LHCN-M2 (cell line): ENCODE results near the gene FRMD5. TPM values are rescaled to one million over a fixed set of nuclear protein-coding genes. Genes with fewer than 3 reads are reported as not detected.
A peak's percentile ranks its signal among the peaks of the same experiment; 100 is the strongest.

Source experiments
- DNase-seq: peaks from one replicate; pipeline ENCODE4 v3.0.0-alpha.2; 2012; ENCODE audit warnings: low read depth
- total RNA-seq: library from RNA; depleted of rRNA; stranded (reverse); fragments of >200 nt; gene quantifications from 2 replicates; pipeline ENCODE4 v1.2.3, GENCODE V29; 2014

Gene FRMD5
- total RNA-seq, 1 experiment from 2014 or later, result 3.2 TPM

DNA sequence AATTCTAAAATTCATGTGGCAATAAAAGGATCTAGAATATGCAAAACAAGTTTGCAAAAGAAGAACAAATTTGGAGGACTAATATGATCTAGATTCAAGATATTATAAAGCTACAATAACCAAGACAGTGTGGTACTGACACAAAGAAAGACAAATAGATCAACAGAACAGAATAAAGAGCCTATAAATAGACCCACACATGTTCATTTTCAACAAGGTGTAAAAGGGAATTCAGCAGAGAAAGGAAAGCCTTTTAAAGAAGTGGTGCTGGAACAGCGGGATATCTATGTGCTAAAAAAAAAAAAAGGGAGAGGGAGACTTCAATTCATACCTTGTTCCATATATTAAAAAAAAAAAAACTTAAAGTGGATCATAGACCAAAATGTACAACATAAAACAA lies 219.3 kb downstream of the FRMD5 start:
- DNase-seq, result no peak

DNA sequence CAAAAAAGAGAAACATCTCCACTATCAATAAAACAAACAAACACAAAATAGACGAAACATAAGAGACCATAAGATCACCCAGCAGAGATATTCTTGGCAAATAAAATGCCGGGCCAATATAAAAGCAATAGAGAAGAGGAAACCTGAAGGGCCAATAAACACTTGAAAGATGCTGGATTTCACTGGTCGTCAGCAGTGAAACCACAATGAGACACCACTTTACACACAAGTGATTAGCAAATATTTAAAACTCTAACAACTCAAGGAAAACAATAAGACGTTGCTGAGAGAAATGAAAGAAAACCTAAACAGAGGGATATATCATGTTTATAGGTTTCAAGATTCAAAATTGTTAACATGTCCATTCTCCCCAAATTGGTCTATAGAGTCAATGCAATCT lies 219.7 kb downstream of the FRMD5 start:
- no peak for DNase-seq

DNA sequence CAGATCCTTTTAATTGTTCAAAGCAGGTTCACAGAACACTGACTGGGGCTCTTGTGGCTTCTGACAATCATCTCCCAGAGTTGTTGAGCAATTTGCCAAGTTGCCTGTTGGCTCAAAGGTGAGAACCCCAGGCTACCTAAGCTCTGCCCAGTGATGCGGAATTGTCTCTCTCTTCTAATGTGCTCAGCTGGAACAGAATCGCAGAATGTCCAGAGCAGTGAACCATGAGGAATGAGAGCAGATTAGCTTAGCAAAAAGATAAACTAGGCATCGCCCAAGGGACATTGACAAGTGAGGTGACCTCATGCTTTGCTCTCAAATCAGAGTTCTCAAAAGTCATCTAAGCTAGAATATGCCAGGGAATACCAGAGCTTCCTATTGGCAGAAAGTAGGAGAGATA lies 220.2 kb downstream of the FRMD5 start:
- no peak for DNase-seq

- no peak for DNase-seq
Measured at GRCh38 chr15:43969802-43970375, 225.2 kb downstream of the FRMD5 start.

- no peak for DNase-seq
Measured at GRCh38 chr15:43968551-43968950, 226.5 kb downstream of the FRMD5 start.

GRCh38 chr15:43966646-43967045 lies 228.4 kb downstream of the FRMD5 start:
- DNase-seq, result peak; percentile 34

- peak; percentile 83 for DNase-seq
Measured at GRCh38 chr15:43958861-43959330, 236.2 kb downstream of the FRMD5 start.

DNA sequence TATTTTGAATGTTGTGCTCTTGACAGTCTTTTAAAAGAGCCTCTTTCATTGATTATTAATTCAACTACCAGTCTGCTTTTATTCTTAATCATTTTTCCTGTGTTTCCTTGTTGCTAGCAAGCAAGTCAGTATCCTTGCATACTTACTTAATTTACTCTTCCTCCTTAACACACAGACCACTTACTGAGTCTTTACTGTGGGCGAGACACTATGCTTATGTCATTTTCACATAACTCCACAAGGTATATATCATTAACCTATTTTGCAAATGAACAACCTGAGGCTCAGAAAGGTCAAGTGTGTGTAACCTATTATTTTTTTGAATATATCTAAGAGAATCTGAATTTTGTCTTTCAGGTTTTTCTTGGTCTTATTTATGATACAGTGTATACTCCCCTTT lies 237.3 kb downstream of the FRMD5 start:
- DNase-seq, result no peak

DNA sequence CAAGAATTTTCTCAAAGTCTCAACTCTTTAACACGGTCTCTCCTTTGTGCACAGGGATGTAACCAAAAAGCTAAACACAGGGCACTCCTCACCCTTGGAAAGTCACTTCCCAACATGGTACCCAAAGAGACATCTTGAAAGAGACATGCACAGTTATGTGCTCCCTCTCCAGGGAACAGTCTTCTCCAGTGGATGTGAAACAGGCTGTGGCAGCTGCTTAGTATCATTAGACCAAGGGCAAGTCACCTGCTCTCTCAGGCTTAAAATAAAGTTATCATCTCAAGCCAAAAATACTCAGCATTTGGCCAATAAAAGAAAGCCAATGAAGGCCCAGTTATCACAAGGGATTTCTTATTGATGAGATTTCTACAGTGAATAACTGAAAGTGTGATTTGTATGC lies 239.9 kb downstream of the FRMD5 start:
- peak; percentile 37 for DNase-seq

DNA sequence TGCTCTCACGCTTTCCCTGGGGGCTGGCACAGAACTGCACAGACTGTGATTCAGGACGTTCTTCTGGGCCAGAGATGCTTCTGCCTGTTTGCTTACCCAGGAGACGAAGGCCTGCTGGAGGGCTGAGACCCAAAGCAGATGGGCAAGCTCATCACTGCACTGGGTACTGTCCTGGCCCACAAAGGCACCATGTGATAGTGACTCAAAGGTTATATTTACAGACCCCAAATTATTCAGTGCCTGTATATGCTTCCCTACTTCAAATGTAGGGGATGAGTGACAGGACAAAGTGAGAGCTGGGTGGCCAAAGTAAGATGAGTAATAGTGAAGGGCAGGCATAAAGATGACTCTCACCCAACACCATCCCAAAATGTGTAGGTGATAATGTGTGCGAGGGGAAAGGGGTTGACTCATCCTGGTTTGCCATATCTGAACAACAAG lies 240.9 kb downstream of the FRMD5 start:
- DNase-seq, result peak; percentile 58

- DNase-seq, result no peak
Measured at GRCh38 chr15:43953402-43953801, 241.7 kb downstream of the FRMD5 start.

GRCh38 chr15:43950531-43950930 lies 244.5 kb downstream of the FRMD5 start:
- no peak for DNase-seq

DNA sequence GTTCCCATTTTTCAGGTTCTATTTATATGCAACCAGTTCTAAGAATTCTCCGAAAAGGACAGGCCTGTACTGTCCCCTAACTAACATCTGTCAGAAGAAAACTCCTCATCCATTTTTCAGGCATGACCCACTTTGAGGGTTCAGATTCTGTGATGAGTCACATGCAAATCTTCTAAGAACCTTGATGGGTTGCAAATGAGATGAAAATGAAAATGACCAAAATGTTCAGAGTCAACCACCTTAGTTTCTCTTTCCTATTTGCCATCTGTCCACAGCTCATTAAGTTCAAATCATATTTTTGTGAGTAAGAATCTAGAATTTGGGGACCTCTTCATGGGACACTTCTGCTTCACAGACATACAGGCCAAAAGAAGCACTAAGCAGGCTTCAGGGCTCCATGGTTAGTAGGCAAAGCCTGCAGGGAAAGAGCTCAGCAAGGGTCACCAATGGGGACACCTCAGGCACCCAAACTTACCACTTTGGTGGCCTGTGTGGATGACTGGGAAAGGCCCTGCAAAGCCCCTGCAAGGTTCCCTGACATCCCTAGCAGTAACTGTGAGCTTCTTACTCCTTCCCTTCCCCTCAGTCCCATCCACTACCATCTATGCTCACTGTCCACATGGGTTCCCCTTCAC lies 246.3 kb downstream of the FRMD5 start:
- DNase-seq, result peak; percentile 33

DNA sequence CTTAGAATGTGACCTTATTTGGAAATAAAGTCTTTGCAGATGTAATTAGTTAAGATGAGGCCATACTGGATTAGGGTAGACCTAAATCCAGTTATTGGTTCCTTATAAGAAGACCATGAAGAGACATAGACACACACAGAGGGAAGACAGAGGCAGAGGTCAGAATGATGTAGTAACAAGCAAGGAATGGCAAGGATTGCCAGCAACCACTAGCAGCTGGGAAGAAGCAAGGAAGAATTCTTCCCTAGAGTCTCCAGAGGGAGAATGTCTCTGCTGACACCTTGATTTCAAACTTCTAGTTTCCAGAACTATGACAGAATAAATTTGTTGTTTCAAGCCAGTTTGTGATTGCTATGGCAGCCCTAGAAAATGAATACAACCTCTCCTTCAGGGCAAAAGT lies 251.6 kb downstream of the FRMD5 start:
- DNase-seq, result peak; percentile 49

DNA sequence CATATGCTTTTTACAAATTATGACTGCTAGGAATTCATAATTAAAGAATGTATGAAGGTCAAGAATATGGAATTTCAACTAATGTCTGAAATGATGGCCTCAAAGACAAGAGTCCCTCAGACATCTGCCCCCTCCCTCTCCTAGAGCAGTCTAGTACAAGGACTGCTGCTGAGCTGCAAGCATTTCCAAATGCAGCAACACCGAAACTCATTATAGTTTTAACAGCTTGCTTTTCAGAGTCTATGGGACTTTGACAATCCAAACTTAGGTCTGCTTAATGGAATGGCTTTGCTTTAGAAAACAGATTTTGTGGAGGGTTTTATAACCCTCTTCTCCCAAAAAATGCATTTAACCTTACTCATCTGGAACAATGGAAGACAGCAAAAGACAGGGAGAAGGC lies 252.9 kb downstream of the FRMD5 start:
- no peak for DNase-seq

- no peak for DNase-seq
Measured at GRCh38 chr15:43941555-43941954, 253.5 kb downstream of the FRMD5 start.

- no peak for DNase-seq
Measured at GRCh38 chr15:43941071-43941470, 254.0 kb downstream of the FRMD5 start.

DNA sequence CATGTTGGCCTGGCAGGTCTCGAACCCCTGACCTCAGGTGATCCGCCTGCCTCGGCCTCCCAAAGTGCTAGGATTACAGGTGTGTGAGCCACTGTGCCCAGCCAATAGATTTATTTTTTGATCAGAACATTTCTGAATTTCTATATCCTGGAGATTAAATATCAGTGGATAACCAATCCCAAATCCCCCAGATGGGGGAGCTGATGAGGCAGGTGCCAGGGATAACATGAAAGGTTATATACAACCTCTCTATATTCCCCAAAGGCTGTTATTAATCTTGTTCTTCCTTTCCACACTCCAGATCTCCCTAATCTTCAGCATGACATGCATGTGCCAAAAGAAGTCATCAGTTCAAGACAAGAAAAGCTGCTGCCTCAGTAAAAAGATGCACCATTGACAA lies 256.0 kb downstream of the FRMD5 start:
- DNase-seq, result peak; percentile 41

DNA sequence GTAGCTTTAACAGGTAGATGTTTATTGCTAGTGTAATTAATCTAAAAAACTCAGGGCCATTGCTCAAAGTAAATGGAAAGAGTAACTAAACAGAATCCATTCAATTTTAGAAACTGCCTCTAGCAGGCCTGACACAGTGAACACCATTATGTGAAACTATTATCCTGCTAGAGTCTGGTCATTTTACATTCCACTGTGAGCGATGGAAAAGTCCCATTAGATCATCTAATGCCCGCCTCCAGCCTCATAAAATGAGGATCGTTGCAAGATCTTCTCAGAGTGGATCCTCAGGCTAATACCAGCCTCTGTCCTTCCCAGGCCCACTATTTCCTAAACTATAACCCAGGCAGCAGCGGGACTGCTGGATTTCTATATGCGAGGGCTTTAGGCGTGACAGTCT lies 260.6 kb downstream of the FRMD5 start:
- DNase-seq, result no peak

- peak; percentile 72 for DNase-seq
Measured at GRCh38 chr15:43932907-43933306, 262.2 kb downstream of the FRMD5 start.

DNA sequence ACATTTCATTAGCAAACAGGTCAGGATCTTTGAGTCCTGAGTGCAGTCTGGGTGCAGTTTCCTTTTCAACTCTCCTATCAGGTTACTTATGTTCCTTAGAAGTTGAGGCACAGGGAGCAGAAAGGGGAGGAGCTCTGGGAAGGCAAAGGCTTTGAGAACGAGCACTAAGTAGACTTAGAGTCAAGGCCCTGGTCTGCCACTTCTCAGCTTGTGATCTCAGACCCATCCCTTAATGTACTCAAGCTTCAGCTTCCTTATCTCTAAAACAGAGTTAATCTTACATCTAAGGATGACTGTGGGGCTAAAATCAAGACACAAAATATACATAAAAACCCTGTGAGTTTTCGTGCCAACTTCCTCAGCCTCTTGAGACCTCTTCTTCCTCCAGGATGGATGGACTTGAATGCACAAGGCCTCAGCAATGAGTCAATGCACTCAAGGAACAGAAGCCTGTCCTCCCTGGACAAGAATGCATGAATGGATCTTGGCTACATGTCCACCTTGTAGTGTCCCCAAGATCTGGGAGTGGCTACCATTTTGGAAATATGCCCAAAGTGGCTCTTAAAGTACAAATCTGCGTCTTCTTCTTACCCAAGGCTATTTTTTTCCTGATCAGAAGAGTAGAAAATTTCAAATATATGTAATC lies 263.2 kb downstream of the FRMD5 start:
- no peak for DNase-seq

DNA sequence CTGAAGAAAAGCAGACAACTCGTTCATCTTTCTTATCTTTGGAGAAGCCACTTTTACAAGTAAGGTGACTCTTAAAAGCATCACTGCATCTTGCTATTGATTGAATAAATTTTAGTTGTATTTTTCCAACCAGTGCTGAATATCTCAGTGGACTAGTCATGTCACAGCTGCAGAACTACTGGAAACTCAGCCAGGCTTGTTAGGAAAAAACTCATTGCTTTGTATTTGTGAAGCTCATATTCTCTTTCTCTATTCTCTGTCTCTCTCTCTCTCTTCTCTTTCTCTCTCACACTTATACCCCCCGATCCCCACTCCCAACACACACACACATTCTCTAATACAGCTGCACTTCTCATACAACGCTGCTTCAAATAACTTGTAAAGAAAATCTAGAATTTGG lies 264.0 kb downstream of the FRMD5 start:
- DNase-seq, result no peak

GRCh38 chr15:43930556-43930955 lies 264.5 kb downstream of the FRMD5 start:
- no peak for DNase-seq
